ENCODE measurements around the gene TRIM25. TPM values are rescaled to one million over a fixed set of nuclear protein-coding genes. Genes with fewer than 3 reads are reported as not detected.
A peak's percentile ranks its signal among the peaks of the same experiment; 100 is the strongest.

The TRIM25 gene
- total RNA-seq, 2 donors from 2014 or later = 69.9 to 98.1 TPM

DNA sequence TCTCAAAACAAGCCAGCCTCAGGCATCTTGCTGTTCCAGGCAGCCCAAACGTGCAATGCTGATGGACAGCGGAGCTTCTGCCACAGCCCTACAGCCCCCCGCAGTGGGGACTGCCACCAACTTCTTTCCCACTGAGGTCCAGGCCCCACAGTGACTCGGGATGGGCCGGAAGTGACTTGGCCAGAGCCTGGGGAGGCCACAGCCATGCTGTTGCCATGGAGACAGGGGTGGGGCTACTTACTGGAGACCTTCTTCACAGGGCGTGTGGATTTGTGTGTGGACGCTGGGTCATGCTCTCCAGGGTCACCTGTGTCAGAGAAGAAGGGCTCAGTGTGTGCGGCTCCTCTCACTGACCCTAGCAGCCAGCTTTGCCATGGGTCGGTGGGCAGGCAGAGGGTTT, 15.0 kb downstream of the TRIM25 start:
- intact Hi-C loops (cut with DNase I) = no loop called here
- no peak for TF ChIP-seq CTCF (IDR thresholded peaks at IDR 0.05)
- Histone ChIP-seq H3K9me3 (no peaks in the 10 kb centered on the region), H3K36me3 (peaks cover 27% of the 10 kb centered on the region), H3K9ac (ENCODE audit: low read depth in 2 of 2, low read length in 2 of 2) (no peak overlapping the region), H3K4me1 (no peaks in the 10 kb centered on the region), H3K4me3 (no peak overlapping the region), H3K27me3 (no peaks in the 10 kb centered on the region), H3K27ac (no peak overlapping the region)
- DNase-seq = peak; percentile 47

GRCh38 chr17:56897646-56898424, 16.0 kb downstream of the TRIM25 start:
- Histone ChIP-seq H3K27me3 (no peaks in the 10 kb centered on the region), H3K36me3 (peaks cover 37% of the 10 kb centered on the region), H3K4me3 (no peak overlapping the region), H3K9me3 (no peaks in the 10 kb centered on the region), H3K27ac (peak overlapping the region; percentile 6), H3K9ac (ENCODE audit: low read depth in 2 of 2, low read length in 2 of 2) (no peak overlapping the region), H3K4me1 (no peaks in the 10 kb centered on the region)
- peak; percentile 41 for DNase-seq
- no peak for TF ChIP-seq CTCF (IDR thresholded peaks at IDR 0.05)
- intact Hi-C loops (cut with DNase I) = no loop called here

DNA sequence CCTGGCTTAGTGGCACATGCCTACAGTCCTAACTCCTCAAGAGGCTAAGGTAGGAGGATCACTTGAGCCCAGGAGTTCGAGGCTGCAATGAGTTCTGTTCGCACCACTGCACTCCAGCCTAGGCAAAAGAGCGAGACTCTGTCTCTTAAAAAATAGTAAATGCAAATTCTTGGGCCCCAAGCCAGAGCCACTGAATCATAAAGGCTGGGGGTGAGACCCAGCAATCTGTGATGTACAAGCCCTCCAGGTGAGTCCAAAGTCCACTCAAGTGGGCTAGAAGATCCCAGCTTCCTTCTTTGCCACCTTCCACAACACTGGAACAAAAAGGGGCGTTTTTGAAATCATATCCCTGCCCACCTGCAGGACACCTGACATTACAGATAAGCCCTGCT, 16.9 kb downstream of the TRIM25 start:
- Histone ChIP-seq H3K9ac (ENCODE audit: low read depth in 2 of 2, low read length in 2 of 2) (no peak overlapping the region), H3K4me1 (no peaks in the 10 kb centered on the region), H3K27me3 (no peaks in the 10 kb centered on the region), H3K9me3 (no peaks in the 10 kb centered on the region), H3K36me3 (peaks cover 39% of the 10 kb centered on the region), H3K4me3 (no peak overlapping the region), H3K27ac (no peak overlapping the region)
- TF ChIP-seq CTCF (IDR thresholded peaks at IDR 0.05) = no peak
- DNase-seq = peak; percentile 71
- intact Hi-C loops (cut with DNase I) = no loop called here

GRCh38 chr17:56896217-56896967, 17.5 kb downstream of the TRIM25 start:
- Histone ChIP-seq H3K9ac (ENCODE audit: low read depth in 2 of 2, low read length in 2 of 2) (no peak overlapping the region), H3K9me3 (no peaks in the 10 kb centered on the region), H3K4me3 (no peak overlapping the region), H3K36me3 (peaks cover 41% of the 10 kb centered on the region), H3K27ac (no peak overlapping the region), H3K27me3 (no peaks in the 10 kb centered on the region), H3K4me1 (no peaks in the 10 kb centered on the region)
- no peak for TF ChIP-seq CTCF (IDR thresholded peaks at IDR 0.05)
- intact Hi-C loops (cut with DNase I) = no loop called here
- DNase-seq = no peak

DNA sequence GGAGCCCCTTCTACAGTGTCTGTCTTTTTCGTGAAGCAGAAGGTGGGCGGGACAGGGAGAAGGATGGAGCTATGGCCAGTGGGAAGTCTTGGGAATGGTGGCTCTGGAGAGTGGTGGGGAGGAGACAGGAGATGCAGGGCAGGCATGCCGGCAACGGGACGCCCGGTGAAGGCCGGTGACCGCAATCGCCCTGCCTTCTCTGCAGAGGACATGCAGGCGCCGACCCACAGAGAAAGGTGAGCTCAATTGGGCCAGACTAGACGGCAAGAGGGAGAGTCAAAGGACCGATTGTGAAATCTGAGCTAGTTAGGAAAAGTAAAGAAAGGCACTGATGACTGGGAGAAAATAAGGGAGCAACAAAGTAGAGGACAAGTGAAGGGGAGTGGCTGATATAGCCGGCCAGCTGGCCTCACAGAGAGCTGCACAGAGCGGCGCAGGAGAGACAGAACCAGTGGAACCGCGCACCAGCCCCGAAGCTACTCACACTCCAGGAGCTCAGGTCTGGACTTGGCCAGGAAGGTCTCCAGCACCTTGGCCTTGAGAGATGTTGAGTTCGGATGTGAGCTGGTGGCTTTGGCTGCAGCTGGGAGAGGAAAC, 18.9 kb downstream of the TRIM25 start:
- H3K36me3 ChIP-seq = peaks cover 45% of the 10 kb centered on the region
- no peak overlapping the region for H3K4me3 ChIP-seq
- H3K9ac ChIP-seq (ENCODE audit: low read depth in 2 of 2, low read length in 2 of 2) = no peak overlapping the region
- intact Hi-C loops (cut with DNase I) = no loop called here
- TF ChIP-seq CTCF (IDR thresholded peaks at IDR 0.05) = no peak
- no peaks in the 10 kb centered on the region for H3K4me1 ChIP-seq
- H3K27me3 ChIP-seq = no peaks in the 10 kb centered on the region
- no peak for DNase-seq
- no peak overlapping the region for H3K27ac ChIP-seq
- no peaks in the 10 kb centered on the region for H3K9me3 ChIP-seq

Data from colonic mucosa (tissue), 4 donors.